C4-2B (cell line): ENCODE measurements around the gene GALNT5.

ENCODE experiments used
- H3K27ac ChIP-seq: fragments of 450-650 bp; 2 replicates; pipeline ENCODE4 v1.5.1; 2017
- ZFX ChIP-seq: fragments of 450-650 bp; IDR thresholded peaks from 2 replicates; pipeline ENCODE4 v1.6.1; 2017
- TF ChIP-seq, protein P1 (sequence below): fragments of 450-650 bp; conservative IDR thresholded peaks from 2 replicates; pipeline ENCODE4 v1.5.1; 2017; ENCODE audit warnings: mild to moderate bottlenecking

The GALNT5 gene

DNA sequence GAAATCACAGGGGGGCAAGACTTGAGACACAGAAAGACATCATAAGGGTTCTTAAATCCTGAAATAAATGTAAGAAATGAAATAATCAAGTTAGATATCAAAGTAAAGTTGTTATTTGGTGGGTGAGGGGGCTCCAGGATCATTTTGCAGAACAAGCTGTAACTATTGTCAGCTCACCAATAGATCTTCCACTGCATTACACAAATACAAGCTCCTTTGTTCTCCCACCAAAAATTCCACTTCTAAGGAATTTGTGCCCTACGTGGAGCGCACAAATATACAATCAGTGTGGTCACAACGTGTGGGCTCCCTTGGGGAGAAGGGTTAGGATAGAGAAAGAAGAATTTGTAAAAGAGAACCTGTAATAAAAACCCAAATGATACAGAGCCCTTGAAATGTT lies 19.2 kb upstream of the GALNT5 start:
- H3K27ac ChIP-seq: no peak overlapping the region
- TF ChIP-seq, protein P1, sequence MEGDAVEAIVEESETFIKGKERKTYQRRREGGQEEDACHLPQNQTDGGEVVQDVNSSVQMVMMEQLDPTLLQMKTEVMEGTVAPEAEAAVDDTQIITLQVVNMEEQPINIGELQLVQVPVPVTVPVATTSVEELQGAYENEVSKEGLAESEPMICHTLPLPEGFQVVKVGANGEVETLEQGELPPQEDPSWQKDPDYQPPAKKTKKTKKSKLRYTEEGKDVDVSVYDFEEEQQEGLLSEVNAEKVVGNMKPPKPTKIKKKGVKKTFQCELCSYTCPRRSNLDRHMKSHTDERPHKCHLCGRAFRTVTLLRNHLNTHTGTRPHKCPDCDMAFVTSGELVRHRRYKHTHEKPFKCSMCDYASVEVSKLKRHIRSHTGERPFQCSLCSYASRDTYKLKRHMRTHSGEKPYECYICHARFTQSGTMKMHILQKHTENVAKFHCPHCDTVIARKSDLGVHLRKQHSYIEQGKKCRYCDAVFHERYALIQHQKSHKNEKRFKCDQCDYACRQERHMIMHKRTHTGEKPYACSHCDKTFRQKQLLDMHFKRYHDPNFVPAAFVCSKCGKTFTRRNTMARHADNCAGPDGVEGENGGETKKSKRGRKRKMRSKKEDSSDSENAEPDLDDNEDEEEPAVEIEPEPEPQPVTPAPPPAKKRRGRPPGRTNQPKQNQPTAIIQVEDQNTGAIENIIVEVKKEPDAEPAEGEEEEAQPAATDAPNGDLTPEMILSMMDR: no peak
- TF ChIP-seq ZFX: no peak

DNA sequence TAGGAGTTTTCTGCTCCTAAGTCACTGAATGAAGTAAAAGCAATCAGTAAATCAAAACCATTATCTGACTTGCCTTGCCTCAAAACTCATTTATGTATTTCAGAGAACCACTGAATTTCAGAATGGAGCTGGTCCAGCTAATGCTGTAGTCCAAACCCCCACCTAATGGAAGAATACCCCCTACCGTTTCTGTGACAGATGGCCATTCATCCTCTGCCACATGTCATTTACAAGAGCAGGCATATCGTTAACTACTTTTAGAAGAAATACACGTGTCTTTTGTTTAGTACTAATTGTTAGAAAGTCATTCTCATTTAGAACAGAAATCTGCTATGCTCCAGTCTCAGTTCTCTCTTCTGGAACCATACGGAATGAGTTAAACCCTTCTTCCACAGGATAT lies 12.8 kb upstream of the GALNT5 start:
- no peak overlapping the region for H3K27ac ChIP-seq
- TF ChIP-seq, protein P1: no peak
- no peak for TF ChIP-seq ZFX

DNA sequence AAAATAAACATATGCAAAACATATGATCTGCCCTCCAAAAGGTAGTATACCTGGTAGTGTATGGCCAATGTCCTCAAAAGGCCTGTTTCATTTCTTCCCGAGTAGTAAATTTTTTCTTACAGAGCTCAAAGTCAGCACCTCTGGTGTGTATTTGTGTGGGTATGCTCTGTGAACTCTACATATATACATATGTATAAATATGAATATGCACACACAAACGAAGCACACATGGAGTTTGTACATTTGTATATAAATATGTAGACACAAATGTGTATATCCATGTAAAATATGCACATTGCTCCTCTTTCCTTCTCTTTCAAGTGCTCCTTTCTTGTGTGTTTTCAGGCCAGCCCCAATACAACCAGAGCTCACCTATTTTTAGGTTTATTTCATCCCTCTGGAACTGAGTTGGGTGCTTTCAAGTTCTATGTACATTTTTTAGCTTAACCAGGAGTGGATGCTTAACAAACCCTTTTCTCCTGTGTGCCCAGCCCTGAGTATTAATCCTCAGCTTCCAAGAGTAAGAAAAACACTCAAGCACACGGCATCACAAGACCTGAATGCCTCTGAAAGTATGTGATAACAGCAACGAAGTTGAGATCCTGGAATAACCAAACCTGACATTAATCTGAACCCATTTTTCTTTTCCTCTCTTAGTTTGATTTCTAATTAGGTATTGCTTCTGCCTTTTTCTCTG lies 12.2 kb upstream of the GALNT5 start:
- no peak overlapping the region for H3K27ac ChIP-seq
- no peak for TF ChIP-seq ZFX
- TF ChIP-seq, protein P1: no peak

DNA sequence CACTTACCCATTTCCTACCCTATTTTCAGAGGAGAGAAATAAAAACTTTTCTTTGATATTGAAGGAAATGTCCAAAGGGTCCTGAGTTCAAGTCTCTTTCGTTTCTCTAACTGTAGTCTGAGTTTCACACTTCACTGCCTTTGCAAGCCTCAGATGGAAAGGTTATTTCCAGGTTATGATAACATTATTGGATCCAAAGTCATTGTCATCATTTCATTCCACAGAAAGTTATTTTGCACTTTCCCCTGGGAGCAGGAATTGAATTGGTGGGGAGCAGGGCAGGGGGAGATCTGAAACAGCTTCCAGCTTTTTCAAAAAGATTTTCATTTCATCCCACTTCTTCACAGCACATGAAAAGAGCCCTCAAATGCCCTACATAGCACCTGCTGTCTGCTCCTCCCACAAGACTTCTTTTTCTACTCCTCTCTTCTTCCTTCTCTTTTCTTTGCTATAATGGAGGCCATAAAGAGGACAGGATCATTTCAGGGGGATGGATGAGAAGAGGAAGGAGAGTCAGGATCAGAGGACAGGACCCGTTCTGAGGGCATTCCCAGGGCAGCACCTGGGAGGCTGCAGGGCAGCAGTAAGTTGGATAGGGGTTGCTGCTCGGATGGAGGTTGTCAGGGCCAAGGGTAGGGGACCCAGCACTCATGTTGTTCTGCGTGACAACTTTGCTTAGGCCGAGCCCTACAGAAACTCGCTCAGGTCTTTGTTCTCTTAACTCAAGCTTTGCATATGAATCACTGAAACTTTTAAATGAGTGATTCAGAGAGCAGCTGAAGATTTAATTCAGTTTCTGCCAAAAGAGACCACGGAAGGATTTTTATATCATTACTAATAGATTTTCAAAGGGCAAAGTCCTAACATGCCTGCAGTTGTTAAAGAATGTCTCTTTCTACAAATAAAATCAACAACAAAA lies 11.4 kb upstream of the GALNT5 start:
- TF ChIP-seq, protein P1: no peak
- no peak for TF ChIP-seq ZFX
- no peak overlapping the region for H3K27ac ChIP-seq

DNA sequence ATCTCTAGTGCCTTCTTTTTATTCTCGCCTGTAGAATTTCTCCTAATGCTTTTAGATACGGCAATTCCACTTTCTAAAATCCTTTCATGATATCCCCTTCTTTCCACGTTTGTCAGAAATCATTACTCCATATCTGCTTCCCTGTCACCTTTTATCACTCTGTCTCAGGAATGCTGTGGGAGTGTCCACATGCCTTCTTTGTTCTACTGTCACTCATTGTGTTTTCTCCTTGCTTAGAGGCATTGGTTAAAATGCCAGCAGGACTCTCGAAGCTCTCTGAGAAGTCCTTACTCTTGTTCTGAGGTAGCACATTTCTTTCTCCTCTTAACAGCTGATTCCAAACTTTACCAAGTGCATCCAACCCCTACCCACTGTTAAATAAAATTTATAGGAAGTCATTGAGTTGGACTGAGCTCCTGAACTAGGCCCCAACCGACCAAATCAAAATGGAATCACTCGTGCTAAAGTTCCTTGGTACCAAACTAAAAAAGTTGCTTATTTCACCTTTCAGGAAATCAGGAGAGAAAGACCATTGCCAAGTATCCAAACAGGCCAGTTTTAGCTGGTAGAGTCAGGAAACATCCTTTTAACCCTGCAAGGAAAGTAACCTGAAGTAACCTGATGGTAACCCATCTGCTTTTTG lies 10.6 kb upstream of the GALNT5 start:
- no peak overlapping the region for H3K27ac ChIP-seq
- no peak for TF ChIP-seq ZFX
- TF ChIP-seq, protein P1: no peak

DNA sequence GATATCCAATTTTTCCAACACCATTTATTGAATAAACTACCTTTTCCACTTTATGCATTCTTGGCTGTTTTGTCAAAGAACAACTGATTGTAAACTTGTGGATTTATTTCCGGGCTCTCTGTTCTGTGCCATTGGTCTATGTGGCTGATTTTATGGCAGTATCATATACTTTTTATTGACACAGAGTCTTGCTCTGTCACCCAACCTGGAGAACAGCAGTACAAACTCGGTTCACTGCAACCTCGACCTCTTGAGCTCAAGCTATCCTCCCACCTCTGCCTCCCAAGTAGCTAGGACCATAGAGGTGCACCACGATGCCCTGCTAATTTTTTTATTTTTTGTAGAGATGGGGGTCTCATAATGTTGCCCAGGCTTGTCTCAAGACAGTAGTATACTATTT lies 6.7 kb upstream of the GALNT5 start:
- no peak overlapping the region for H3K27ac ChIP-seq
- TF ChIP-seq, protein P1: no peak
- TF ChIP-seq ZFX: no peak

DNA sequence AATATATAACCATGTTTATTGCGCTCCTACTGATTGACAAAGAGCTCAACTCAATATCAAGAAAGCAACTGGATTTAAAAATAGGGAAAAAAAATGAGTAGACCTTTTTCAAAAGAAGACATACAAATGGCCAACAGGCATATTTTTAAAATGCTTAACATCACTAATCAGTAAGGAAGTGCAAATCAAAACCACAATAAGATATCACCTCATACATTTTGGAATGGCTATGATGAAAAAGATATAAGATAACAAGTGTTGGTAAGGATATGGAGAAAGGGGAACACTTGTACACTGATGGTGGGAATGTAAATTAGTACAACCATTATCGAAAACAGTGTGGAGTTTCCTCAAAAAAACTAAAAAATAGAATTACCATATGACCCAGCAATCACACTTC lies 5.6 kb upstream of the GALNT5 start:
- no peak for TF ChIP-seq ZFX
- TF ChIP-seq, protein P1: no peak

More for the DNA sequence above, 5.6 kb upstream of the GALNT5 start:
- H3K27ac ChIP-seq: no peak overlapping the region
